HepG2 (cell line): ENCODE measurements around the gene FAAP100. TPM values are rescaled to one million over a fixed set of nuclear protein-coding genes. Genes with fewer than 3 reads are reported as not detected.
A peak's percentile ranks its signal among the peaks of the same experiment; 100 is the strongest.

Experiments used
- ADNP ChIP-seq: sonication (generic); formaldehyde crosslinking; IDR thresholded peaks from 2 replicates; pipeline ENCODE4 v1.4.0; 2020; ENCODE audit warnings: missing genetic modification reagents
- AHR ChIP-seq: IDR thresholded peaks from 2 replicates; pipeline ENCODE4 v1.6.1; 2018; ENCODE audit warnings: missing genetic modification reagents, missing compliant biosample characterization
- ARNT ChIP-seq: fragments of 450-650 bp; IDR thresholded peaks from 2 replicates; pipeline ENCODE4 v1.6.1; 2017
- DBP ChIP-seq: sonication (generic); formaldehyde crosslinking; IDR thresholded peaks from 2 replicates; pipeline ENCODE4 v1.4.0; 2020; ENCODE audit warnings: missing genetic modification reagents; ENCODE audit errors: not compliant biosample characterization
- ETV5 ChIP-seq: IDR thresholded peaks from 2 replicates; pipeline ENCODE4 v1.6.1; 2018; ENCODE audit warnings: missing biosample characterization, missing genetic modification reagents, inconsistent platforms, borderline replicate concordance
- GTF3A ChIP-seq: sonication (generic); formaldehyde crosslinking; conservative IDR thresholded peaks from 2 replicates; pipeline ENCODE4 v1.4.0; 2020; ENCODE audit warnings: mild to moderate bottlenecking, missing genetic modification reagents
- HNRNPLL ChIP-seq: fragments of 200-400 bp; formaldehyde crosslinking; IDR thresholded peaks from 2 replicates; pipeline ENCODE4 v1.6.1; 2017; ENCODE audit warnings: mild to moderate bottlenecking, low read depth, low read length; ENCODE audit not compliant: poor library complexity, severe bottlenecking
- MLLT10 ChIP-seq: sonication (generic); formaldehyde crosslinking; IDR thresholded peaks from 2 replicates; pipeline ENCODE4 v1.4.0; 2020; ENCODE audit warnings: missing genetic modification reagents
- MTERF4 ChIP-seq: sonication (generic); formaldehyde crosslinking; IDR thresholded peaks from 2 replicates; pipeline ENCODE4 v1.8.0; 2023; ENCODE audit warnings: mild to moderate bottlenecking, missing genetic modification reagents
- RARA ChIP-seq: IDR thresholded peaks from 2 replicates; pipeline ENCODE4 v1.6.1; 2016; ENCODE audit warnings: missing genetic modification reagents, missing compliant biosample characterization
- RBFOX2 ChIP-seq: fragments of 200-400 bp; formaldehyde crosslinking; IDR thresholded peaks from 2 replicates; pipeline ENCODE4 v1.6.1; 2017; ENCODE audit warnings: low read depth, mild to moderate bottlenecking, low read length
- ZBTB1 ChIP-seq: sonication (generic); formaldehyde crosslinking; IDR thresholded peaks from 2 replicates; pipeline ENCODE4 v1.4.0; 2020; ENCODE audit warnings: missing genetic modification reagents, borderline replicate concordance
- ZFP1 ChIP-seq: IDR thresholded peaks from 2 replicates; pipeline ENCODE4 v1.6.1; 2016
- ZFP41 ChIP-seq: sonication (generic); formaldehyde crosslinking; IDR thresholded peaks from 2 replicates; pipeline ENCODE4 v1.4.0; 2020; ENCODE audit warnings: mild to moderate bottlenecking, missing genetic modification reagents, borderline replicate concordance
- ZMYM2 ChIP-seq: sonication (generic); formaldehyde crosslinking; IDR thresholded peaks from 2 replicates; pipeline ENCODE4 v1.8.0; 2022; ENCODE audit warnings: mild to moderate bottlenecking, missing genetic modification reagents
- ZNF563 ChIP-seq: sonication (generic); formaldehyde crosslinking; IDR thresholded peaks from 2 replicates; pipeline ENCODE4 v1.8.0; 2022; ENCODE audit warnings: mild to moderate bottlenecking, moderate library complexity, missing genetic modification reagents
- polyA plus RNA-seq, 8 experiments: library from polyadenylated mRNA; depleted of rRNA in 3 of 8; stranded (reverse) in 7 of 8; unstranded in 1 of 8; fragments of >200 nt; fragmentation: Illumina TruSeq in 4 of 8; extraction: Trizol in 4 of 8; gene quantifications; 2 replicates each; pipeline versions ENCODE4 v1.2.1 to v1.2.3, GENCODE V29; 2011 to 2016; ENCODE audit warnings: low read depth in 4 of 8, missing spikeins in 1 of 8, mixed read lengths in 1 of 8; ENCODE audit not compliant: insufficient read depth in 1 of 8
- total RNA-seq, 5 experiments: library from RNA; depleted of rRNA; stranded (reverse); fragments of >200 nt; fragmentation: Illumina TruSeq; extraction: Trizol; gene quantifications; 2 replicates each; pipeline ENCODE4 v1.2.3, GENCODE V29; 2016; ENCODE audit warnings: low read depth in 1 of 5
- TF ChIP-seq, protein P1 (sequence below): sonication (generic); formaldehyde crosslinking; conservative IDR thresholded peaks from 2 replicates; pipeline ENCODE4 v1.8.0; 2022; ENCODE audit warnings: low read depth, missing genetic modification reagents
- TF ChIP-seq, protein P2 (sequence below): sonication (generic); formaldehyde crosslinking; IDR thresholded peaks from 2 replicates; pipeline ENCODE4 v1.4.0; 2020; ENCODE audit warnings: mild to moderate bottlenecking, missing genetic modification reagents

The FAAP100 gene
- total and polyA plus RNA-seq, 2 of the 13 experiments (the other 11 are each of a cell fraction or from before 2014, with no cell fraction given) = 7.6 to 20.8 TPM

DNA sequence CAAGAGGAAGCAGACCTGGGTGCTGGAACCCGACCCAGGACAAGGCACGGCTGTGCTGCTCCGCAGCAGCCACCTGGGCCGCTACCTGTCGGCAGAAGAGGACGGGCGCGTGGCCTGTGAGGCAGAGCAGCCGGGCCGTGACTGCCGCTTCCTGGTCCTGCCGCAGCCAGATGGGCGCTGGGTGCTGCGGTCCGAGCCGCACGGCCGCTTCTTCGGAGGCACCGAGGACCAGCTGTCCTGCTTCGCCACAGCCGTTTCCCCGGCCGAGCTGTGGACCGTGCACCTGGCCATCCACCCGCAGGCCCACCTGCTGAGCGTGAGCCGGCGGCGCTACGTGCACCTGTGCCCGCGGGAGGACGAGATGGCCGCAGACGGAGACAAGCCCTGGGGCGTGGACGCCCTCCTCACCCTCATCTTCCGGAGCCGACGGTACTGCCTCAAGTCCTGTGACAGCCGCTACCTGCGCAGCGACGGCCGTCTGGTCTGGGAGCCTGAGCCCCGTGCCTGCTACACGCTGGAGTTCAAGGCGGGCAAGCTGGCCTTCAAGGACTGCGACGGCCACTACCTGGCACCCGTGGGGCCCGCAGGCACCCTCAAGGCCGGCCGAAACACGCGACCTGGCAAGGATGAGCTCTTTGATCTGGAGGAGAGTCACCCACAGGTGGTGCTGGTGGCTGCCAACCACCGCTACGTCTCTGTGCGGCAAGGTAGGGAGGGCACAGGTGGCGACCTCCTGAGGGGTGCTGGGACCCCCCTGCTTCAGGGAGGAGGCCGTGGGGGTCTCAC, 23.3 kb downstream of the FAAP100 start (continued):
- TF ChIP-seq MTERF4 (CRISPR knock-in tag) (no peak), ZBTB1 (CRISPR knock-in tag) (no peak), ZFP41 (CRISPR knock-in tag) (peak; percentile 61; the same call in 1 of the 2 replicates), ZMYM2 (CRISPR knock-in tag) (0 out of 2 replicates have a peak, but pooled peaks have one; percentile 33), HNRNPLL (peak; percentile 97), RARA (CRISPR knock-in tag) (no peak), AHR (CRISPR knock-in tag) (no peak), ZFP1 (CRISPR knock-in tag) (no peak), ETV5 (CRISPR knock-in tag) (no peak), ZNF563 (0 out of 2 replicates have a peak, but pooled peaks have one; percentile 16), ARNT (no peak), MLLT10 (CRISPR knock-in tag) (no peak), DBP (CRISPR knock-in tag) (no peak), ADNP (CRISPR knock-in tag) (no peak), GTF3A (no peak), RBFOX2 (no peak)
- TF ChIP-seq, protein P1, sequence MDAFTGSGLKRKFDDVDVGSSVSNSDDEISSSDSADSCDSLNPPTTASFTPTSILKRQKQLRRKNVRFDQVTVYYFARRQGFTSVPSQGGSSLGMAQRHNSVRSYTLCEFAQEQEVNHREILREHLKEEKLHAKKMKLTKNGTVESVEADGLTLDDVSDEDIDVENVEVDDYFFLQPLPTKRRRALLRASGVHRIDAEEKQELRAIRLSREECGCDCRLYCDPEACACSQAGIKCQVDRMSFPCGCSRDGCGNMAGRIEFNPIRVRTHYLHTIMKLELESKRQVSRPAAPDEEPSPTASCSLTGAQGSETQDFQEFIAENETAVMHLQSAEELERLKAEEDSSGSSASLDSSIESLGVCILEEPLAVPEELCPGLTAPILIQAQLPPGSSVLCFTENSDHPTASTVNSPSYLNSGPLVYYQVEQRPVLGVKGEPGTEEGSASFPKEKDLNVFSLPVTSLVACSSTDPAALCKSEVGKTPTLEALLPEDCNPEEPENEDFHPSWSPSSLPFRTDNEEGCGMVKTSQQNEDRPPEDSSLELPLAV (CRISPR knock-in tag) = no peak
- TF ChIP-seq, protein P2, sequence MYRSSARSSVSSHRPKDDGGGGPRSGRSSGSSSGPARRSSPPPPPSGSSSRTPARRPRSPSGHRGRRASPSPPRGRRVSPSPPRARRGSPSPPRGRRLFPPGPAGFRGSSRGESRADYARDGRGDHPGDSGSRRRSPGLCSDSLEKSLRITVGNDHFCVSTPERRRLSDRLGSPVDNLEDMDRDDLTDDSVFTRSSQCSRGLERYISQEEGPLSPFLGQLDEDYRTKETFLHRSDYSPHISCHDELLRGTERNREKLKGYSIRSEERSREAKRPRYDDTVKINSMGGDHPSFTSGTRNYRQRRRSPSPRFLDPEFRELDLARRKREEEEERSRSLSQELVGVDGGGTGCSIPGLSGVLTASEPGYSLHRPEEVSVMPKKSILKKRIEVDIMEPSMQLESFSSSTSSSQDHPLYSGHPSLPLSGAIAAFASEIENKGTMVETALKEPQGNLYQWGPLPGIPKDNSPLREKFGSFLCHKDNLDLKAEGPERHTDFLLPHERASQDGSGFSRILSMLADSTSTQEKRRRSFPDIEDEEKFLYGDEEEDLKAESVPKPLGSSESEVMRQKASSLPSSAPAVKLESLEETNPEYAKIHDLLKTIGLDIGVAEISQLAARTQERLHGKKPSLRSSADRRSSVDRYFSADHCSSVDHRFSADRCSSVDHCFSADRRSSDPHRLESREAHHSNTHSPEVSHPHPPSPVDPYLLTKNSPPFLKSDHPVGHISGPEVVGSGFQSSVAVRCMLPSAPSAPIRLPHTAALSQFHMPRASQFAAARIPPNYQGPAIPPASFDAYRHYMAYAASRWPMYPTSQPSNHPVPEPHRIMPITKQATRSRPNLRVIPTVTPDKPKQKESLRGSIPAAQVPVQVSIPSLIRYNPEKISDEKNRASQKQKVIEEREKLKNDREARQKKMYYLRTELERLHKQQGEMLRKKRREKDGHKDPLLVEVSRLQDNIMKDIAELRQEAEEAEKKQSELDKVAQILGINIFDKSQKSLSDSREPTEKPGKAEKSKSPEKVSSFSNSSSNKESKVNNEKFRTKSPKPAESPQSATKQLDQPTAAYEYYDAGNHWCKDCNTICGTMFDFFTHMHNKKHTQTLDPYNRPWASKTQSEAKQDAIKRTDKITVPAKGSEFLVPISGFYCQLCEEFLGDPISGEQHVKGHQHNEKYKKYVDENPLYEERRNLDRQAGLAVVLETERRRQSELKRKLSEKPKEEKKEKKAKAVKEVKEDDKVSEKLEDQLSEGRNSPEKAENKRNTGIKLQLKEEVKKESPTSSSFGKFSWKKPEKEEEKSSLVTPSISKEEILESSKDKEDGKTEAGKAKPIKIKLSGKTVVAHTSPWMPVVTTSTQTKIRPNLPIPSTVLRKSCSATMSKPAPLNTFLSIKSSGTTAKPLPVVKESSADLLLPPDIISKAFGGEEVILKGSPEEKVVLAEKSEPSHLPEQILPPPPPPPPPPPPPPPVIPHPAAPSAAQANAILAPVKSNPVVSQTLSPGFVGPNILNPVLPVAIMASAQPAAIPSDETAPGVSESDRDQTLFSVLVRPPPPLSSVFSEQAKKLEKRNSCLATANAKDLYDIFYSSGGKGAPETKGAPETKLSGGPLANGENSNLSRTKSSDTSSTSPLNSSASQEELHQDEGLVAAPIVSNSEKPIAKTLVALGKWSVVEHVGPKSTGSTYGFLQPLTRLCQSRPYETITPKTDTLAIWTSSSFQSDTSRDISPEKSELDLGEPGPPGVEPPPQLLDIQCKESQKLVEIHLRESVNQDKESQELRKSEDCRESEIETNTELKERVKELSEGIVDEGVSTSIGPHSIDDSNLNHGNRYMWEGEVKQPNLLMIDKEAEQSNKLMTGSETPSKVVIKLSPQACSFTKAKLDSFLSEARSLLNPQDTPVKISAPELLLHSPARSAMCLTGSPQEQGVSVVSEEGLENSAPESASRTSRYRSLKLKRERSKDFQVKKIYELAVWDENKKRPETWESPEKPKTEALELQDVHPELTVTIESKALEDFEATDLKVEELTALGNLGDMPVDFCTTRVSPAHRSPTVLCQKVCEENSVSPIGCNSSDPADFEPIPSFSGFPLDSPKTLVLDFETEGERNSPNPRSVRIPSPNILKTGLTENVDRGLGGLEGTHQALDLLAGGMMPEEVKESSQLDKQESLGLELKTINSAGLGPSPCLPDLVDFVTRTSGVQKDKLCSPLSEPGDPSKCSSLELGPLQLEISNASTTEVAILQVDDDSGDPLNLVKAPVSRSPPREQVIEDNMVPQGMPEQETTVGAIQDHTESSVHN (CRISPR knock-in tag) = no peak
